HG03280 (cell line): Measurements from ENCODE around the gene CCDC85C.
A peak's percentile ranks its signal among the peaks of the same experiment; 100 is the strongest.

Experiments used
- ATAC-seq: cut with Tn5 transposase; IDR thresholded peaks from one replicate; pipeline ENCODE4 v1.9.1; 2021; ENCODE audit warnings: mild to moderate bottlenecking, moderate library complexity; ENCODE audit not compliant: unreplicated experiment

Gene CCDC85C

DNA sequence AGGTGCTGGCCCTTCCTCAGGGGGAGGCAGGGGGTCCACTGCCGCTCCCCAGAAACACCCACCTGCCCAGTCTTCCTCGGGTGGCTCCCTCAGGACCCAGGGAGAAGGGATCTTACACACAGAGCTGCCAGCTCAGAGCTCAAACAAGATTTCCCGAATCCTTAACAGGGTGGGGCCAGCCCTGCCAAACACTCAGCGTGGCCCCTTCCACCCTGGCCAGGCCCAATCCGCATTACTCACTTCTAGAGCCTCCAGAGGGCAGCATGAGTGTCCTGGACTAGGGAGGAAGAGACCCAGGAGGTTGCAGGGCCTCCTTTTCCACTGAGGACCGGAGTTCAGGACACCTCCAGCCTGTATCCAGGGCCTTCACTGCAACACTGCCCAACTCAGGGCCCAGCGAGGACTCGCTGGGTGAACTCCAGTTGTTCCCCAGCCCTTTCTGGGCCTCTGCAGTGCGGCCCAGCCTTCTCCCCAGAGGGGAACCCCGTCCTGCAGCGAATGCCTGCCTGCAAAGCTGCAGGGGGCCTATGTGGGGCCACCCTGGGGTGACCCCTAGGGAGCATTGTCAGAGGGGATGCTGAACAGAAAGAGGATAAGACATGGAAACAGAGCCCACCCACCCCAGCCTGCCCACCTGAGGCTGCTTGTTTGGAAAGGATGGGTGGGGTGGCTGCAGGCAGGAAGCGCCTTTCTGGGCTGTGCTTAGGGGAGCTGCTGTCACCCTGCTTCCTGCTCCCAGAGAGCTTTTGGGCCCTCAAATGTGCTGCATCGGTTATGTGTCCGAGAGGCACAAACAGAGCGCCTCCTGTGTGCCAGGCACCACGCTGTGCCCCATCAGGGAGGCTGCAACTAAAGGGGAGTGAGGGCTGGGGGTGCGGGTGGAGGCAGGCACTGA lies 79.0 kb downstream of the CCDC85C start:
- ATAC-seq = no peak

DNA sequence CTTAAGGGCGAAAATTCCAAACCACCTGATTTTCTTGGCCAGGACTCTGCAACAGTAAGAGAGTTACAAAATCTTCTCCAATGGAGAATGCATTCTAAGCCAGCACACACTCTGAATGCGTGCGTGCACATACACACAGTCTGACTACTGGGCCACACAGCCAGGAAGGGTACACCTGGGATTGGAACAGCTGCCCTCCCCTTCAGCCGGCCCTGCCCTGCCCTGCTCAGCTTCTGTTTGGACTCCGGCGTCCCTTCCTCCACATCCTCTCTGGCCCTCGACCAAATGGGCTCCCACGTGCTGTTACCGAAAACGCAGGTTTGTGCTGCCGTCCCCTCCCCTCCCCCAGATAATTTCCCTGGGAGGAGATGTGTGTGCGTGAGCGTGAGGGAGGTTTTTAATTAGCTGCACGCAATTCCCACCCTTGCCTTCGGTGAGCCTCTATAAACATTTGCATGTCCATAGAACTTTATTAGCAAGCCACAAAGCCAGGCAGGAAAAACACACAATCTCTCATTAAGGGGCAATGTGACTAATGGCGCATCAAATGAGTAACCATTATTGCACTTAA lies 79.8 kb downstream of the CCDC85C start:
- no peak for ATAC-seq

DNA sequence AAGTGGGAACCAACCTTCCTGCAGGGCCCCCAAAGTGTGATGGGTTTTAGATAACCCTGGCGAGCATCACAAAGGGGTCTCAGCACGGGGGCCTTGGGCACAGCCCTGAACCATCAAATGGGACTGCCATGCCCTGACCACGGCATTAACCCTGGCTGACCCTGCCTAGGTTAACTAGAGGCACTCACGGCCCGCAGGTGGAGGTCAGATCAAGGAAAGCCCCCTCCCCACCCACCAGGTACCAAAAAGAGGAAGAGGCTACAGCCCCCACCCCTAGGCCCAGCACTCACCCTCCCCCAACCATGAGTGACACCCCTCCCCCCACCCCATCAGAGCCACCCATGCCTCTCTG lies 80.3 kb downstream of the CCDC85C start:
- ATAC-seq = no peak

GRCh38 chr14:99522934-99523703 lies 80.9 kb downstream of the CCDC85C start:
- ATAC-seq = no peak

DNA sequence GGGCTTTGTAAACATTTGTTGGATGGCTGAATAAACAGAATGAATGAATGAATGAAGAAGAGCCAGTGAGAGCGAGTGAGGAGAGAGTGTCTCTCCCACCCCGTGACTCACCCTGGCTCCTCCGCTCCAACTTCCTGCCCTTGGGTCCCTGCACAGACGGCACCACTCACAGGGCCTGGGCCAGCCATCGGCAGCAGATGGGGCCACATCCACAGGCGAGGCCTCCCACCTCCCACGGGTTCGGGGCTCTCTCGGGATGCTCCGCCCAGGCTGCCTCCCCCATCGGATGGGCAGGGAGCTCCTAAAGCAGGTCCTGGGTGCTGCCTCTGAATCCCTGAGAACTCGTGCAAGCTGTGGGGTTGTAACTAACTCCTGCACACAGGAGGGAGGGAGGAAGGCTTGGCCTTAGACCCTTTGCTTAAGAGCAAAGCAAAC lies 81.5 kb downstream of the CCDC85C start:
- ATAC-seq = no peak

- no peak for ATAC-seq
Measured at GRCh38 chr14:99522025-99522401, 82.0 kb downstream of the CCDC85C start.

- ATAC-seq = no peak
Measured at GRCh38 chr14:99521176-99522024, 82.6 kb downstream of the CCDC85C start.

- ATAC-seq = no peak
Measured at GRCh38 chr14:99520571-99521081, 83.4 kb downstream of the CCDC85C start.

DNA sequence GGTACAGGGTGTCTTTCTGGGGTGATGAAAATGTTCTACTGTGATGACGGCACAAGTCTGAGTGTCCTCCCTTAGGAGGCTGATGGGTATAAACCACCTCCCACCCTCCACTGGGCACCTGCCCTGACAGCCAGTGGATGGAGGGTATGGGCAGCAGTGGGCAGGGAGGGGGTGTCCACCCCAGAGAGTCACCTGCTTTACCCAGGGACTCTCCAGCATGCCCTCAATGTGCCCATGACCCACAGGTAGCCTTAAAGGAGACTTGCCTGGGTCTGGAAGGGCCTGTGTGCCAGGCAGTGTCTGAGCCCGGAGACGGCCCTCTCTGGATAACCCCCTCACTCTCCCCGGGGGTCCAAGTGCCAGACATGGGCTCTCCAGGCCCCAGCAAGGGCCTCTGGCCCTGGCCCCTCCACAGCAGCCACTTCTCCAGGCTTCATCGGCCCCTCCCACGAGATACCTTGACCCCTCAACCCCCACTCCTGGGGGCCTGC lies 84.0 kb downstream of the CCDC85C start:
- no peak for ATAC-seq

DNA sequence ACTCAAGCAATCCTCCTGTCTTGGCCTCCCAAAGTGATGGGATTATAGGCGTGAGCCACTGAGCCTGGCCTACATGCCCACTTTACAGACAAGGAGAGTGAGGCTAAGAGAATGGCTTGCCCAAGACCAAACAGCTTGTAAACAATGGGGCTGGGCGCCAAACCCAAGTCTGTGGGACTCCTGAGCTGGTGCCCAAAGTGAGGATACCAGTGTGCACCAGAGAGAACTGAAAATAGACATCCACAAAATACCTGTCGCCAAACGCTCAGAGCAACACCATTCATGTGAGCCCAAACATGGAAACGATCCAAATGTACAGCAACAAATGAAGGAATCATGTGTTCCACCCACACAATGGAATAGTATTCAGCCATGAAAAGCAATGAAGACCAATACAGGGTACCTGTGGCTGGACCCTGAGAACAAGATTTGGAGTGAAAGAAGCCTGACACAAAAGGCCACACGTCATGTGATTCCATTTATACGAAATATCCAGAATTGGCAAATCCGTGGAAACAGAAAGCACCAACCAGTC lies 84.6 kb downstream of the CCDC85C start:
- ATAC-seq = no peak

- ATAC-seq = peak; percentile 63
Measured at GRCh38 chr14:99518441-99519346, 85.3 kb downstream of the CCDC85C start.

GRCh38 chr14:99517643-99518381 lies 86.2 kb downstream of the CCDC85C start:
- ATAC-seq = no peak

DNA sequence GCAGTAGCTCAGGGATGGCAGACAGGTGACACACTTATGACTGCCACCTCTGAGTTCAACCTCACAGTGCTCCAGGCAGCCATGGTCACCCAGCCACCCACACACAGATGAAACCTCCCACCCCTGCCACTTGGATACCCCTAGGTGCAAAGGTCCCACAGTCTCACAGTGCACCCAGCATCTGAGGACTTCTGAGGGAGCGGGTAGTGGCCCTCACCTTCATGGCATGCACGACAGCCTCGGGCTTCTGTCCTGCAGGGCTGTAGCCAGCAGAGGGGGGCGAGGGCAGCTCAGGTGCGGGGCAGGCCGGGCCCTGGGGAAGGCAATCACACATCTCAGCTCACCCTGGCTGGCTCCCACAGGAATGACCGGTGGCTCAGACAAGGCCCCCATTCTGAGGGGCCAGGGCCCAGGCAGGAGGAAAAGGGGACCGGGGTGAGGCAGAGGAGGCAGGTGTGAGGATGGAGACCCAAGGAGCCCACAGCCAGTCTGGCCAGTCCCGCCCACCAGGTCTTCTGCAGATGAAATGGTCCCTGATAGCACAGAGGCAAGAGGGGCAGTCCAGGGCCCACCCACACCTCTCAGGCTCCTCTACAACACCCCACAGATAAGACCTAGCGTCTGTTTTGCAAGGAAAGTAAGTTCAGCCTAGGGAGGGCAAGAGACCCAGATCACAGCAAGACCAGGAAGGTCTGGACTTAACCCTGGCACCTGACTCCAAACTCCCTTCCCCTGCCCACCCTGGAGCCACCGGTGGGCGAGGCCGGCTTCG lies 87.0 kb downstream of the CCDC85C start:
- no peak for ATAC-seq

DNA sequence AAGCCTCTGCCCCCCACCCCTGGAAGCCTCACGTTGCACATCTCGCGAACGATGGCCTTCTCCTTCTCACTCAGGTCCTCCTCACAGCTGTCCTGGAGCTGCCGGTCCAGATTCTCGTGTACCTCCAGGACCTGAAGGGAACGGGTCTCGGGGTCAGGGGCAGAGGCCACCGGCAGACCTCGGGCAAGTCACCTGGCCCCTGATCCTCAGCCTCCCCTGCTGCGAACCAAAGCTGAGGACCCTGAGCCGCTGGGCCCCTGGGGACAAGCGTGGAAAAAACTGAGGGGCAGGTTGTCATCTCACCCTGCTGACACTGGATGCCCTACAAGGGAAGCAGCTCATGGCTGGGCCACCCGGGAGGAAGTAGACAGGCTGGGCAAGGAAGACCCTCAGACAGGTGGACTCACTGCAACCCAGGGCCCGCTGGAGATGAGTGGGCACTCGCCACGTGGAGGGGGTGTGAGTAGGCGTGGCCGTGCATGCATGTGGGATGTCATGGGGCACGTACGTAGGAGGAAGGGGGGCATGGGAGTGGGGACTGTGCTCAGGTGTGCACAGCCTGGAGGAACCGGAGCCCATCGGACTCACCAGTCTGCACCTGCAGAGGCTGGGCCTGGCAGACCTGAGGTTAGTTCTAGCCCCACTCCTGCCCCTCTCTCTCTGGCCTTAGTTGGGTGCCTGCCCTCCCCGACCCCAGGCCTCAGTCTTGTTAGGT lies 87.7 kb downstream of the CCDC85C start:
- ATAC-seq = no peak

DNA sequence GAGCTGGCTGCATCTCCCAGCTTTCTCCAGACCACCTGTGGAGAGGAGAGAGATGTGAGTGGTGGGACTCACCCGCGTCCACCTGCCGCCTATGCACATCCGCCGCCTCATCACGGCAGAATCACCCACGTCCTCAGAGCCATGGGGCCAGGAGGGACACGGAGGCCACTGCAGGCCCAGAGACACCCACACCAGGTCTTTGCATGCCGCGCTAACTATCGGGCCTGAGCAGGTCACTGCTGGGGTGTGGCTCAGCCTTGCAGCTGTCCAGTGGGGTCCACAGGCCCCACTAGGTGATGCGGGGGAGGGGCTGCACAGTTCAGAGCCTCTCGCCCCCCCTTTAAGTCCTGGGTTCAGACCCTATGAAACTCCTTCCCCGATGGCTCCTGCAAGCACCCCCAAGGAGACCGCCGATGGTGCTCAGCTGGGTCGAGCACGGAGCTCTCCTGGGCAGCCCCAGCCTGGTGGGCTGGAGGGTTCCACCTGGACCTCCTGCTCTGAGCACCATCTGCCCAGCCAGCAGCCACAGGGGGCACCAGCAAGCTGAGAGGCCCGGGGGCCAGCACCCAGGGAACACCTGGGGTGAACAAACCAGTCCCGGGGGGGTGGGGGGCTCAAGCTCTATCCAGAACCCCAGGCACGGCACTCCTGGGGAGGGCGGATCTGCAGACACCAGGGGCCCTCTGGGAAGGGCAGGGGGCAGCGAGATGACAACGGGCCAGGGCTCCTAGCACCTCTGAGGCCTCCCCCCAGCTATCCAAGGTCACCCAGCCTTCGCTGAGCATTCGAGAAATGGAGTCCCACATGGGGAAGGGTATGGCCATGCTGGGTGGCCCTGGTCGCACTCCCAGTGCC lies 88.5 kb downstream of the CCDC85C start:
- no peak for ATAC-seq
